NK-92 (cell line): Measurements from ENCODE around the gene MKRN1.
"Not testable (repeated sequence)": the region's sequence is repeated elsewhere in the genome, so short reads cannot be mapped to it uniquely, and the experiment has no call there.

Experiments
- DNase-seq: peaks from one replicate; lab custom pipeline; 2025; ENCODE audit not compliant: unreplicated experiment; lab: John Stamatoyannopoulos, UW

Gene MKRN1

GRCh38 chr7:140485500-140486265 lies 6.4 kb upstream of the MKRN1 start:
- no peak for DNase-seq

GRCh38 chr7:140484951-140485499 lies 5.7 kb upstream of the MKRN1 start:
- DNase-seq = no peak

- no peak for DNase-seq
Observed at GRCh38 chr7:140484479-140484878, 5.2 kb upstream of the MKRN1 start.

DNA sequence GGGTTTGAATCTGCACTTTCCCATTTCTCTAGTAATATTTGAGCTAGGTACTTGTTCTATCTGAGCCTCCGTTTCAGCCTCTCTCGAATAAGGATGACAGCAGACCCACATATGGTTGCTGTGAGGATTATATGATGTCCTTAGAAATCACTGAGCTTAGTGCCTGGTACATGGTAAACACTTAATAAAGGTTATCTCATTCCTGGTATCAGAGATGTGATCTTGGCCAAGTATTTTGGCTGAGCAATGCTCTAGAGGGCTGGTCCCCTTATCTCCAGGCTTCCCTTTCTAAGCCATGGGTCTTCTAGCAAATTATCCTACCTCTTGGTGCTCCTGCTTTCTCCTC lies 407 bp upstream of the MKRN1 start:
- DNase-seq = no peak

DNA sequence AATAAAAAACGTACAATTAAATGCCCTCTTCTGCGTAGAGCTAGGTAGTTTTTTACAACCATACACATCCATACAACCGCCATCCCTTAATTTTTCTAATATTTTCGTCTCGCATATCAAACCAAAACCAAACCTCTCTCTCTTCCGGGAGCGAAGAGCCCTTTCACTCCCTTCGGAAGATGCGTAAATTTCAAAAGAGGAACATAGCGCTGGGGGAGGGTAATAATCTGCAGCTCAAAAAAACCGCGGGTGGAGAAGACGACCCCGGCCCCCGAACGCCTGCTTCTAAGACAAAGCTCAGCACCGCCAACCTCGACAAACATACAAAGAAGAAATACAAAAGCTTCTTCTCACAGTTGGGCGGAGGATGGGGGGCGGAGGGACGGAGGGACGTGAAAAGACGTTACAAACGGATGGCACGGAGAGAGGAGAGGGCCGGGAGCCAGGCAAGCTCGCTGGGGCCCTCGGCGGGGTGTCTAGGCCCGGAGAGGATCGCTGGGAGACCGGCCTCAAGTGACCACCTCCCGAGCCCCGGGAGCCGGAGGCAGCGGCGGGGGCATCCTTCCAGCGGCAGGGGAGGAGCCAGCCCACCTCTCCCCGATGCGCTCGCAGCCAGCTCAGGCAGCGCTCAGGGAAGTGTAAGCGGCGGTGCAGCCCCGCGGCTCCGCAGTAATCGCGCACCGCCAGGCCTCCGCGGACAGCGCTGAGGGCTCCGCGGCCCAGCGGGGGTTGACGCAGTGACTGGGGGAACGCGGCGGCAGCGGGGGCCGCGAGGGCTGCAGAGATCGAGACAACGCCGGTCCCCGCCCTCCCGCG lies 851 bp downstream of the MKRN1 start:
- DNase-seq = no peak

- DNase-seq = no peak
Observed at GRCh38 chr7:140476698-140477261, 2.5 kb downstream of the MKRN1 start.

- no peak for DNase-seq
Observed at GRCh38 chr7:140475747-140476333, 3.5 kb downstream of the MKRN1 start.

- no peak for DNase-seq
Observed at GRCh38 chr7:140463111-140463510, 16.2 kb downstream of the MKRN1 start.

DNA sequence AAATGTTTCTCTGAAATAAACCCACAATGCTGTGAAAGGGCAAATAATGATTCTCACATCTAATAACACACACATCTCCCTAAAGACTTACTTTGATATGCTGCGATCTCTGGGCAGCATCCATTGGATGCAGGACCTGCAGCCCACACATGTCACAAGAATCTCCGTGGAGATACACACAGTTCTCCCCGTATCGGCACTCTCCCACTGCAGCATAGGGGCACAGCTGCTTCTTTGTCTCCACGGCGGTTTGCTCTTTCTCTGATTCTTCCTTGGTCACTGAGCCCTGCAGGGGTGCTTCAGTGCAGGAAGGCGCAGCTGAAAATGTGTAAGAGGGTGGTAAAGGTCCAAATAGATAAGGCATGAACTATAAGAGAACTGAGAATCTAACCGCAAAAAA lies 20.4 kb downstream of the MKRN1 start:
- no peak for DNase-seq

DNA sequence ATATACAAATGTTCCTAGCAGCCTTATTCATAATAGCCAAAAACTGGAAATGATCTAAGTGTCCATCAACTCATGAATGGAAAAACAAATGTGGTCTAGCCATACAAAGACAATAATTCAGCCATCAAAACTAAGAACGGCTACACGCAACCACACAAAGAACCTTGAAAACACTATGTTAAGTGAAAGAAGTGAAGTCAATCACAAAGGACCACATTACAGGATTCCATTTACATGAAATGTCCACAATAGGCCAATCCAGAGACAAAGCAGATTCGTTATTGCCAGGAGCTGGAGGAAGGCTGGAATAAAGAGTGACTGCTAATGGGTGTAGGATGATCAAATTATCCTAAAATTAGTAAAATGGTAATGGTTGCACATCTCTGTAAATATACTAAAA lies 21.1 kb downstream of the MKRN1 start:
- DNase-seq = no peak

- DNase-seq = no peak
Observed at GRCh38 chr7:140456551-140457051, 22.7 kb downstream of the MKRN1 start.

GRCh38 chr7:140455743-140456142 lies 23.6 kb downstream of the MKRN1 start:
- DNase-seq = no peak

DNA sequence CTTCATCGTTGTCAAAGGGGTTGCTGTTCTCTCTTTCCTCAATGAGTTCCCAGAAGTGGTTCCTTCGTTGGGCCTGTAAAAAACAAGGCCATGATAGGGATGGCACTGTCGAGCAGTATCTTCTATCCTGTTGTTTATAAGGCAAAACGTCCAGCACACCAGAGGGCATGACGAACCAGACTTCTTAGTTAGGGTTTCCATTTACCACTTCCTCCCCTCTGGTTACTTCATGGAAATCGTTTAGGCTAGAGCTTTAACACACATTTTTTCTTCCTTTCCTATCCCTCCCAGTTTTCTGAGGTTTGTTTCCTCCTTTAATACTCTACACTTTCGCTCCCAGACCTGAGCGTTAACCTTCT lies 24.7 kb downstream of the MKRN1 start:
- DNase-seq = no peak

GRCh38 chr7:140453785-140454656 lies 25.3 kb downstream of the MKRN1 start:
- DNase-seq = not testable (repeated sequence)

- DNase-seq = no peak
Observed at GRCh38 chr7:140453273-140453672, 26.0 kb downstream of the MKRN1 start.

DNA sequence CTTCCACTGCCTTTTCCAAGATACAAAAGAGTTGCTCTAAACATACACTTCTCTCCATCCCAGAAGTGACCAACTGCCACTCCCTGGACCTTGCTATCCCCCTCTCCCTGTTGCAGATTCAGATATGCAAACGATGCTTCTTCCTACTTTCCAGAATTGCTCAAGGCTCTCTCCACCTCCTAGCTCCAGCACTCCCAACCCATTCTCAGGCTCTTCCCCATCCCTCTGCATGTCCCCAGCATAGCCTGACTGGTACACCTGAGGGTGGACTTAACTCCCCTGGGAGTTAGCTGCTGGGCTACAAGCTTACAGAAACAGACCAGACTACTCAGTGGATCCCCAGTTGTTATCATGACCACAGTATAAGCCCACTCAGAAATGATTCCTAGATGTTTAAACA lies 27.6 kb downstream of the MKRN1 start:
- DNase-seq = no peak

GRCh38 chr7:140448781-140449480 lies 30.4 kb downstream of the MKRN1 start:
- no peak for DNase-seq

DNA sequence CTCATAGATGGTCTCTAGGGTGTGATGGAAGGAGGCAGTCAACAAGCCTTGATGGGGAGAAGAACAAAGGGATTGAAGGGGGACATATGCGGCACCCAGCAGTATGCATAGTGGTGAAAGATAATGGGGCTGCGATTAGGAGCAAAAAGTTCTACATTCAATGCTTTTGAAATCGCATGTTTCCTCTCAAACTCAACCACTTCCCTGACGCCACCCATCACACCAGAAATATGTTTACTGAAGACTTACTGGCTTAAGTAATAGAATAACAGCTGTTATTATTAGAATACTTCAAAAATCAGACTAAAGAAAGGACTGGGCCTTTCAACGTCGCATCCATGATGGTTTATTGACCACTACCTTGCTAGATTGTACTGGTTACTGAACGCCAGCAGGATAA lies 31.5 kb downstream of the MKRN1 start:
- DNase-seq = no peak

DNA sequence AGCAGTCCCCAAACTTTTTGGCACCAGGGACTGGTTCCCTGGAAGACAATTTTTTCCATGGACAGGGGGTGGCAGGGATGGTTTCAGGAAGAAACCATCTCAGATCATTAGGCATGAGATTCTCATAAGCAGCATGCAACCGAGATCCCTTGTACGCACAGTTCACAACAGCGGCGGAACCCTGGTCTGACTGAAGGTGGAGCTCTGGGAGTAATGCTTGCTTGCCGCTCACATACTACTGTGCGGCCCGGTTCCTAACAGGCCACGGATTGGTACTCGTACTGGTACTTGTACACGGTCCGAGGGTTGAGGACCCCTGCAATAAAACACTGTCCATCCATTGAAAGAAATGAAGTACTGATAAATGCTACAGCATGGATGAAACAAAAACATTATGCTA lies 32.8 kb downstream of the MKRN1 start:
- DNase-seq = no peak

DNA sequence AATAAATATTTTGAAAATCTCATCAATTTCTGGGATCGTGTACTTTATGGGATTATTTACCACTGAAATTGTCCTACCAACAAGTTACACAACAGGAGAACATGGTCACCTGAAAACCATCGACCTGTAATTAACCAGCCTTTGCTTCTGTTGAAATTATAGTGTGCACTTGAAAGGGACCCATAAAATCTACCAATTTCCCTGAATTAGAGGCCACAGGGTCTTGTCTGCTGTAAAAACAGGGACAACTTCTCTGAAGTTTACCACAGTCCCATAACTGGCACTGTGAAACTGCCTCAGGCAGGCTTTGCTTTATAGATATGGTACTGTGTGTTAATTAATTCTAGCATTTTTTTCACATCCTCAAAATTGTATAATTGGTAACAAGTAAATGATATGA lies 37.8 kb downstream of the MKRN1 start:
- no peak for DNase-seq
